IMR-90 (cell line): Measurements from ENCODE around the gene CCDC69. TPM values are rescaled to one million over a fixed set of nuclear protein-coding genes. Genes with fewer than 3 reads are reported as not detected.

ENCODE experiments used
- ATAC-seq: fragments of 200-7000 bp; cut with Tn5 transposase; 2 replicates; pipeline ENCODE4 v1.9.1; 2020; ENCODE audit warnings: low read depth, mild to moderate bottlenecking, moderate library complexity
- BruUV-seq: library from RNA; stranded (reverse); fragments of 400-500 nt; replicated peaks from 2 replicates; lab custom pipeline; 2021; lab: Mats Ljungman, UMichigan
- CTCF ChIA-PET: fragments of 300-600 bp; formaldehyde crosslinking; extraction: SDS; loops from one replicate; lab custom pipeline; 2021; ENCODE audit warnings: antibody characterized with exemption; lab: Yijun Ruan, JAX
- POLR2A ChIA-PET: fragments of 300-600 bp; sonication (Branson Sonifier 250); formaldehyde crosslinking; loops from one replicate; lab custom pipeline; 2022; ENCODE audit warnings: antibody characterized with exemption; ENCODE audit not compliant: unreplicated experiment; lab: Charles Lee
- DNase-seq: peaks from one replicate; pipeline ENCODE4 v3.0.0; 2013
- H2AFZ ChIP-seq: replicated peaks from 2 replicates; pipeline ENCODE3; 2013; ENCODE audit warnings: low read length, mild to moderate bottlenecking; ENCODE audit not compliant: poor library complexity
- H2AK5ac ChIP-seq: 2 replicates; pipeline ENCODE4 v1.6.1; 2013; ENCODE audit warnings: low read depth, low read length, inconsistent platforms
- H2AK9ac ChIP-seq: replicated peaks from 2 replicates; pipeline ENCODE3; 2013; ENCODE audit warnings: mild to moderate bottlenecking, low read depth, low read length, moderate library complexity; ENCODE audit not compliant: poor library complexity
- H2BK120ac ChIP-seq: 2 replicates; pipeline ENCODE4 v1.6.1; 2013; ENCODE audit warnings: low read depth, low read length, inconsistent platforms
- H2BK15ac ChIP-seq: 3 replicates; pipeline ENCODE4 v1.6.1; 2013; ENCODE audit warnings: low read depth, low read length, inconsistent platforms
- H2BK20ac ChIP-seq: 2 replicates; pipeline ENCODE4 v1.6.1; 2013; ENCODE audit warnings: low read depth, mild to moderate bottlenecking, inconsistent platforms, low read length, moderate library complexity
- H2BK5ac ChIP-seq: 2 replicates; pipeline ENCODE4 v1.6.1; 2013; ENCODE audit warnings: mild to moderate bottlenecking, low read depth, low read length, inconsistent platforms; ENCODE audit not compliant: poor library complexity, severe bottlenecking
- H3K14ac ChIP-seq: replicated peaks from 2 replicates; pipeline ENCODE4 v1.6.1; 2013; ENCODE audit warnings: low read depth, low read length, inconsistent platforms
- H3K18ac ChIP-seq: 2 replicates; pipeline ENCODE4 v1.6.1; 2013; ENCODE audit warnings: low read depth, low read length, control low read depth
- H3K23ac ChIP-seq: 2 replicates; pipeline ENCODE4 v1.6.1; 2013; ENCODE audit warnings: low read depth, low read length, inconsistent platforms
- H3K27ac ChIP-seq: 2 replicates; pipeline ENCODE4 v1.5.1; 2013; ENCODE audit warnings: mild to moderate bottlenecking, control low read depth, low read length; ENCODE audit not compliant: insufficient read depth
- H3K27me3 ChIP-seq: 2 replicates; pipeline ENCODE4 v1.6.1; 2013; ENCODE audit warnings: low read length; ENCODE audit not compliant: control insufficient read depth, insufficient read depth
- H3K36me3 ChIP-seq: 2 replicates; pipeline ENCODE4 v1.6.1; 2013; ENCODE audit warnings: low read length, mixed read lengths; ENCODE audit not compliant: control insufficient read depth, insufficient read depth
- H3K4ac ChIP-seq: 2 replicates; pipeline ENCODE4 v1.6.1; 2013; ENCODE audit warnings: low read depth, low read length, inconsistent platforms
- H3K4me1 ChIP-seq: 2 replicates; pipeline ENCODE4 v1.6.1; 2013; ENCODE audit warnings: low read length, mixed read lengths; ENCODE audit not compliant: control insufficient read depth, insufficient read depth
- H3K4me2 ChIP-seq: 2 replicates; pipeline ENCODE4 v1.6.1; 2013; ENCODE audit warnings: low read depth, mild to moderate bottlenecking, control low read depth, low read length, moderate library complexity
- H3K4me3 ChIP-seq: 2 replicates; pipeline ENCODE4 v1.5.1; 2013; ENCODE audit warnings: low read depth, mild to moderate bottlenecking, control low read depth, low read length, moderate library complexity; ENCODE audit not compliant: insufficient read depth
- H3K56ac ChIP-seq: 2 replicates; pipeline ENCODE4 v1.6.1; 2013; ENCODE audit warnings: low read length, inconsistent platforms; ENCODE audit not compliant: insufficient read depth; ENCODE audit errors: extremely low read depth
- H3K79me1 ChIP-seq, 2 experiments: 2 replicates each; pipeline ENCODE4 v1.6.1; 2013; ENCODE audit warnings: low read length in 2 of 2, inconsistent platforms in 1 of 2, low read depth in 1 of 2
- H3K9ac ChIP-seq: 2 replicates; pipeline ENCODE4 v1.6.1; 2013; ENCODE audit warnings: low read depth, low read length, control low read depth
- H3K9me1 ChIP-seq: 2 replicates; pipeline ENCODE4 v1.6.1; 2013; ENCODE audit warnings: low read length, inconsistent platforms; ENCODE audit not compliant: insufficient read depth
- H3K9me3 ChIP-seq: 2 replicates; pipeline ENCODE4 v1.6.1; 2013; ENCODE audit warnings: low read length; ENCODE audit not compliant: control insufficient read depth, insufficient read depth
- H4K20me1 ChIP-seq: 2 replicates; pipeline ENCODE4 v1.6.1; 2013; ENCODE audit warnings: low read length, inconsistent platforms; ENCODE audit not compliant: insufficient read depth
- H4K5ac ChIP-seq: 2 replicates; pipeline ENCODE4 v1.6.1; 2013; ENCODE audit warnings: mild to moderate bottlenecking, low read depth, low read length, control low read depth
- H4K8ac ChIP-seq, 2 experiments: 2 replicates each; pipeline ENCODE4 v1.6.1; 2013; ENCODE audit warnings: low read depth in 2 of 2, low read length in 2 of 2, control low read depth in 1 of 2, inconsistent platforms in 1 of 2
- H4K91ac ChIP-seq: 2 replicates; pipeline ENCODE4 v1.6.1; 2013; ENCODE audit warnings: low read depth, low read length, inconsistent platforms; ENCODE audit not compliant: insufficient read depth
- CEBPB ChIP-seq: IDR thresholded peaks from 2 replicates; pipeline ENCODE4 v1.6.1; 2012; ENCODE audit warnings: low read depth, low read length, improper control_type of control experiment
- CHD1 ChIP-seq: IDR thresholded peaks from 2 replicates; pipeline ENCODE4 v1.6.1; 2012; ENCODE audit warnings: low read depth, low read length, improper control_type of control experiment
- MAFK ChIP-seq: IDR thresholded peaks from 2 replicates; pipeline ENCODE4 v1.6.1; 2012; ENCODE audit warnings: low read depth, low read length, improper control_type of control experiment
- MAZ ChIP-seq: IDR thresholded peaks from 2 replicates; pipeline ENCODE4 v1.6.1; 2012; ENCODE audit warnings: low read depth, mild to moderate bottlenecking, low read length, improper control_type of control experiment, moderate library complexity, borderline replicate concordance
- POLR2A ChIP-seq: IDR thresholded peaks from 2 replicates; pipeline ENCODE4 v1.6.1; 2012; ENCODE audit warnings: mild to moderate bottlenecking, low read depth, low read length
- RAD21 ChIP-seq: IDR thresholded peaks from 2 replicates; pipeline ENCODE4 v1.6.1; 2012; ENCODE audit warnings: low read length, improper control_type of control experiment
- RCOR1 ChIP-seq: IDR thresholded peaks from 2 replicates; pipeline ENCODE4 v1.6.1; 2012; ENCODE audit warnings: mild to moderate bottlenecking, low read length, improper control_type of control experiment; ENCODE audit not compliant: insufficient replicate concordance
- RFX5 ChIP-seq: IDR thresholded peaks from 2 replicates; pipeline ENCODE4 v1.8.0; 2012; ENCODE audit warnings: low read depth, mild to moderate bottlenecking, low read length, moderate library complexity
- SMC3 ChIP-seq: fragments of 150-350 bp; IDR thresholded peaks from 2 replicates; pipeline ENCODE4 v1.6.1; 2016; ENCODE audit warnings: low read depth, mild to moderate bottlenecking, antibody characterized with exemption, low read length, moderate library complexity
- WGBS, 2 experiments: methylation state at CpG; one replicate each; pipeline versions ENCODE4 v1.1.5 to v1.1.7; 2013; ENCODE audit warnings: missing lambda C conversion rate in 2 of 2; ENCODE audit not compliant: insufficient read length in 1 of 2; ENCODE audit errors: extremely low coverage in 2 of 2; 5-methylcytosine and 5-hydroxymethylcytosine counted together
- dilution Hi-C: fragments of 300-500 bp; cut with HindIII; formaldehyde crosslinking; loops from one replicate; pipeline ENCODE4 v1.14.3; 2018; ENCODE audit warnings: low sequenced_read_pairs; ENCODE audit not compliant: unreplicated experiment
- in situ Hi-C: fragments of 300-500 bp; cut with MboI; formaldehyde crosslinking; loops from 3 replicates; pipeline ENCODE4 v1.14.3; 2019; ENCODE audit warnings: low sequenced_read_pairs, inconsistent platforms, mixed read lengths
- intact Hi-C: fragments of 100-400 bp; cut with micrococcal nuclease; formaldehyde crosslinking; loops from 2 replicates; pipeline ENCODE4 v1.10.0; 2022
- polyA plus RNA-seq, 3 experiments: library from polyadenylated mRNA; depleted of rRNA; stranded (reverse); fragments of >200 nt; gene quantifications; 2 replicates each; pipeline ENCODE4 v1.2.3, GENCODE V29; 2012; ENCODE audit warnings: low replicate concordance in 1 of 3
- total RNA-seq: library from RNA; depleted of rRNA; stranded (reverse); fragments of >200 nt; gene quantifications from 2 replicates; pipeline ENCODE4 v1.2.3, GENCODE V29; 2012
- TF ChIP-seq, protein P1 (sequence below): fragments of 150-350 bp; IDR thresholded peaks from 2 replicates; pipeline ENCODE4 v1.6.1; 2016; ENCODE audit warnings: low read depth, mild to moderate bottlenecking, low read length, moderate library complexity, borderline replicate concordance
- TF ChIP-seq, protein P2 (sequence below): conservative IDR thresholded peaks from 2 replicates; pipeline ENCODE4 v1.5.1; 2012; ENCODE audit warnings: mild to moderate bottlenecking, low read depth, low read length, improper control_type of control experiment

The CCDC69 gene
- total and polyA plus RNA-seq, 2 of the 4 experiments (the other 2 are of a cell fraction) = 0.36 to 0.48 TPM

DNA sequence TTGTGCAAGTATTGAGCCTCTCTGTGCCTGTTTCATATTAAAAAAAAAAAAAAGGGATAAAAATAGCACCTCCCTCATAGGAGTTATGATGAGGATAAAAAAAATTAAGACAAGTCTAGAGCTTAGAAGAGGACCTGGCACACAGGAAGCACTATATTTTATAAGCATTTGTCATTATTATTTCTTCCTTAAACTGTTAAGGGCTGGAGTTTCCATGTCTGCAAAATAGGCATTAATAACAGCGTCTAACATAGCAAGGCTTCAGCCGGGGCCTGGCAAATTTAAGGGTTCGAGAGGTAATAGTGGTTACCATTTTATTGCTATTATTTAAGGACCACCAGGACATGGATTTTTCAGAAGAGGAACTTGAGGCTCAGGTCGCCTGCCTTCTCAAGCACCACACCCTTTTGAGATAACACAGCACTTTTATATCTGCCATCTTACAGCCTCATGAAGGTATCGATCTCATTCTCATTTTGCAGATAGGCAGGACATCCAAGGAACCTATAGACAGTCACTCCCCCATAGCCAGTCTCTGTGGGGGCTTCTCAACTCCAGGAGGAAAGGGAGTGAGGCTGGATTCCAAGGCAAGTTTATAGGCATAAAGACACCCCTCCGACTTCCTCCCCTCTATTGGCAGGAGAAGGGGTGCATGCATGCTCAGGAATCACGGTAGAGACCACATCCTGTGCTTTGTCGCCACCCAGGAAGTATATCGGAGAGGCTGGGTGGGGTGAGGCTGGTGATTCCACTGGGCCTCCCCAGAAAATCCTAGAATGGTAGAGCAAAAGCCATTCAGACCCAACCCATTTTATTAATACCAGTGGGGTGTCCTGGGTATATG, 68.7 kb downstream of the CCDC69 start:
- Histone ChIP-seq H3K79me1 (peaks cover 8 to 65% of the 10 kb centered on the region in 2 experiments), H3K9me1 (peaks cover 24% of the 10 kb centered on the region), H2BK120ac (peak overlapping the region; percentile 70; the same call in 1 of the 2 replicates), H3K4me1 (peaks cover 31% of the 10 kb centered on the region), H2AK9ac (peak overlapping the region; percentile 98), H2BK5ac (peak overlapping the region; percentile 78), H4K91ac (peak overlapping the region; percentile 98; the same call in 1 of the 2 replicates), H2AFZ (peak overlapping the region; percentile 61), H3K4me3 (peak overlapping the region; percentile 79; the same call in 1 of the 2 replicates), H3K9ac (peak overlapping the region; percentile 83), H2AK5ac (peak overlapping the region; percentile 97), H4K20me1 (peaks cover 62% of the 10 kb centered on the region), H2BK15ac (no peak overlapping the region), H3K27ac (peak overlapping the region; percentile 95), H3K36me3 (peaks cover 7% of the 10 kb centered on the region), H3K27me3 (no peaks in the 10 kb centered on the region), H3K14ac (peak overlapping the region; percentile 26), H3K9me3 (no peaks in the 10 kb centered on the region), H3K23ac (peak overlapping the region; percentile 39; the same call in 1 of the 2 replicates), H3K56ac (no peak overlapping the region), H2BK20ac (no peak overlapping the region), H4K8ac (peak overlapping the region in 1 of 2 experiments; percentile 78; a peak in 2 of 4 replicates), H3K4ac (peak overlapping the region; percentile 98), H3K18ac (no peak overlapping the region), H4K5ac (0 out of 2 replicates have a peak overlapping the region, but pooled peaks have one; percentile 5), H3K4me2 (peak overlapping the region; percentile 87)
- dilution Hi-C loops (no loop called here), intact Hi-C loops (no loop called here), in situ Hi-C loops (no loop called here)
- ChIA-PET CTCF (interaction anchor here (0.6 to 2.0 kb wide), 4 partner anchors 20 to 40 kb away, joined by 3 to 6 read pairs (median 3); no protein-coding TSS in a partner anchor), POLR2A (no interaction called here)
- 100% methylated on average over 1 of the region's 9 CpGs; no CpG with 5 or more reads in 1 of the 2 experiments for WGBS, 2 experiments
- no TSS peak for BruUV-seq
- TF ChIP-seq CEBPB = no peak
- TF ChIP-seq, protein P1, sequence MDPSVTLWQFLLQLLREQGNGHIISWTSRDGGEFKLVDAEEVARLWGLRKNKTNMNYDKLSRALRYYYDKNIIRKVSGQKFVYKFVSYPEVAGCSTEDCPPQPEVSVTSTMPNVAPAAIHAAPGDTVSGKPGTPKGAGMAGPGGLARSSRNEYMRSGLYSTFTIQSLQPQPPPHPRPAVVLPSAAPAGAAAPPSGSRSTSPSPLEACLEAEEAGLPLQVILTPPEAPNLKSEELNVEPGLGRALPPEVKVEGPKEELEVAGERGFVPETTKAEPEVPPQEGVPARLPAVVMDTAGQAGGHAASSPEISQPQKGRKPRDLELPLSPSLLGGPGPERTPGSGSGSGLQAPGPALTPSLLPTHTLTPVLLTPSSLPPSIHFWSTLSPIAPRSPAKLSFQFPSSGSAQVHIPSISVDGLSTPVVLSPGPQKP = no peak
- TF ChIP-seq RCOR1 = no peak
- no peak for TF ChIP-seq RAD21
- TF ChIP-seq, protein P2, sequence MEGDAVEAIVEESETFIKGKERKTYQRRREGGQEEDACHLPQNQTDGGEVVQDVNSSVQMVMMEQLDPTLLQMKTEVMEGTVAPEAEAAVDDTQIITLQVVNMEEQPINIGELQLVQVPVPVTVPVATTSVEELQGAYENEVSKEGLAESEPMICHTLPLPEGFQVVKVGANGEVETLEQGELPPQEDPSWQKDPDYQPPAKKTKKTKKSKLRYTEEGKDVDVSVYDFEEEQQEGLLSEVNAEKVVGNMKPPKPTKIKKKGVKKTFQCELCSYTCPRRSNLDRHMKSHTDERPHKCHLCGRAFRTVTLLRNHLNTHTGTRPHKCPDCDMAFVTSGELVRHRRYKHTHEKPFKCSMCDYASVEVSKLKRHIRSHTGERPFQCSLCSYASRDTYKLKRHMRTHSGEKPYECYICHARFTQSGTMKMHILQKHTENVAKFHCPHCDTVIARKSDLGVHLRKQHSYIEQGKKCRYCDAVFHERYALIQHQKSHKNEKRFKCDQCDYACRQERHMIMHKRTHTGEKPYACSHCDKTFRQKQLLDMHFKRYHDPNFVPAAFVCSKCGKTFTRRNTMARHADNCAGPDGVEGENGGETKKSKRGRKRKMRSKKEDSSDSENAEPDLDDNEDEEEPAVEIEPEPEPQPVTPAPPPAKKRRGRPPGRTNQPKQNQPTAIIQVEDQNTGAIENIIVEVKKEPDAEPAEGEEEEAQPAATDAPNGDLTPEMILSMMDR = no peak
- no peak for TF ChIP-seq CHD1
- no peak for TF ChIP-seq SMC3
- no peak for TF ChIP-seq RFX5
- TF ChIP-seq POLR2A = no peak
- TF ChIP-seq MAZ = no peak
- no peak for TF ChIP-seq MAFK
- ATAC-seq = no peak
- DNase-seq = peak; percentile 27
